Nucleus accumbens (tissue), 56 donors: ENCODE data around the gene ZP2.
"Not testable (repeated sequence)": the region's sequence is repeated elsewhere in the genome, so short reads cannot be mapped to it uniquely, and the experiment has no call there.

Source experiments
- DNase-seq, 56 donors: peaks; one replicate each; lab custom pipeline; 2025; lab: John Stamatoyannopoulos, UW

Gene ZP2

DNA sequence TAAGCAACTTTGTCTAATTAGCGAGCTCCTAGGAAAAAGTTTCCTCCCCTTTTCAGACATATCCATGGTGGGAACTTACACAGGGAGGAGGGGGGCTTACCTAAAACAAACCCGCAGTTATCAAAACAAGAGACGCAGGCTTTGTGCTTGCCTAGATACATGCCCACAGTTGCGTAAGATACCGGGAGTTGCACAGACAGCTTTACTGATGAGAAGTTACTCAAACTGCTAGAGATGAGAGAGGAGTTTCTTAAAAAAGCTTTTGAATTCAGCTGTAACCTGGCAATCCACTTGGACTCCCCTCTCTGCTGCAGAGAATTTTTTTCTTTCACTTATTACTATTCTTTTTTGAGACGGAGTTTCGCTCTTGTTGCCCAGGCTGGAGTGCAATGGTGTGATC lies 6.8 kb upstream of the ZP2 start:
- peak in 15 of 56 donors; percentile 0 to 48 (median 7) for DNase-seq

GRCh38 chr16:21217121-21217520 lies 5.7 kb upstream of the ZP2 start:
- DNase-seq = no peak

DNA sequence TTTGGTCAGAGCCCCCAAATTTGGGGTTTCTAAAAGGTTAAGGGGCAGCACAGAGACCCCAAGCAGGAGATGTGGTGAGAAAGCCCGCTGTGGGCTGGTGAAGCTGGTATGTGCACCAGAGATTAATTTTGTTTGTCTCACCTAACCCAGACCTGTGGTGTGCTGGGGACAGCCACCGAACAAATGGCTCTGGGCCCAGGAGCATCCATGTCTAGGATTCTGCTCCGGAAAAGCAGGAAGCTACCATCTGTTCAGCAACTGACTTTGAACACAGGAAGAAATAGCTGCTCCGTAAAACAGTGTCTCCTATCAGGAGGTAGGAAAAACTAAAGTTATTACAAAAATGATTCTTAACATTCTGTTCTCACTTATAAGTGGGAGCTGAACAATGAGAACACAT lies 2.7 kb upstream of the ZP2 start:
- no peak for DNase-seq

GRCh38 chr16:21208446-21209230 lies 2.7 kb downstream of the ZP2 start:
- no peak for DNase-seq

GRCh38 chr16:21206550-21206949 lies 4.8 kb downstream of the ZP2 start:
- no peak for DNase-seq

DNA sequence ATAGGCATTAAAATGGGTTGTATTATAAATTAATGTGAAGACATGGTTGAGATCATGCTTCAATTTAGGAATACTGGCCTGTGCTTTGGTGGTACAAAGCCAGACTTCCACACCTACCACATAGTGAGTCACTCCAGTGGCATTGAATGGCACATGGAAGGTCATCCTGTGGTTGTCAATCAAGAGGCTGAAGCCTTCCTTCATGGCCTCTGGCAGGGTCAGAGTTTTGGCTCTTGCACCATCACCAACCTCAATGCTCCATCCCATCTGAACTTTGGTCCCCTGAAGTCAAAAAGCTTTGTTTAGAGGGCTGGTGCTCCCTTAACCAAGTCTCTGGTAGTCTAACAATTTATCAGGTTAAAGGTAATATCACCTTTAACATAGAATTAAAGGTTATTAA lies 6.1 kb downstream of the ZP2 start:
- no peak for DNase-seq

- DNase-seq = no peak
These were observed 8.1 kb downstream of the ZP2 start for GRCh38 chr16:21203155-21203797.

GRCh38 chr16:21199607-21200218 lies 11.7 kb downstream of the ZP2 start:
- no peak for DNase-seq

- peak in 13 of 56 donors; percentile 2 to 45 (median 7) for DNase-seq
These were observed 13.8 kb downstream of the ZP2 start for GRCh38 chr16:21197621-21198020.

DNA sequence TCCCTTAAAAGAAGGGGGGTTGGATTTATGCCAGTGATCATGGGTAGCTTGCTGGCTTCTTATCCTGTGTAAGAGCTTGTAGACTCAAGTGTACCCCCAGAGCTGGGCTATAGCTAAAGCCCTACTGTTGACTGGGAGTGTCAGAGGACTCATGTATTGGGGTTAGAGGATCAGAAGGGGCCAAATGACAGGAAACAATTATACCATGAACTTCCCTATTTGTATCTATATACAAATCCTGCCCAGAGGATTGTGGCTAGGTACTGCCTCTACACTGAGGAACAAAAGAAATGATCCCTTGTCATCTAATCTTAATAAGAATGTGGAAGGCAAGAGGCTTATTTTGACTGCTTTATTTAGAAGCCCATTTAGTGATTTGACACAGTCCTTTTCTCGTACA lies 14.3 kb downstream of the ZP2 start:
- DNase-seq = no peak

- not testable (repeated sequence) for DNase-seq
These were observed 16.0 kb downstream of the ZP2 start for GRCh38 chr16:21195330-21195729.

GRCh38 chr16:21194771-21195301 lies 16.5 kb downstream of the ZP2 start:
- DNase-seq = peak in 40 of 56 donors; percentile 0 to 86 (median 46)

GRCh38 chr16:21192991-21193390 lies 18.4 kb downstream of the ZP2 start:
- DNase-seq = no peak

DNA sequence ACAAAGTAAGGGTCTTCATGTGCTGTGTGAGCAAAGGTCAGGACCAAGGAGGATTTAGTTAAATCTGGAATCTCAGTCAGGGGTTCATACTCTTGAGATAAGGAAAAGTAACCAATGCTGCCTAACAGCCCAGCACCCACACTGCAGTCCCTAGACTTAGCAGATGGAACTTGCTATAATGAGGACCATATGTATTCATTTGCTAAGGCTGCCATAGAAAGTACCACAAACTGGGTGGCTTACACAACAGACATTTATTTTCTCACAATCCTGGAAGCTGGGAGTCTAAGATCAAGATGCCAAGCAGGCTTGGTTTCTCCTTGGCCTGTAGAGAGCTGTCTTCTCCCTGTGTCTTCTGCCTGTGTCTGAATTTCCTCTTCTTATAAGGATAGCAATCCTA lies 20.8 kb downstream of the ZP2 start:
- DNase-seq = no peak

GRCh38 chr16:21190013-21190412 lies 21.4 kb downstream of the ZP2 start:
- no peak for DNase-seq

DNA sequence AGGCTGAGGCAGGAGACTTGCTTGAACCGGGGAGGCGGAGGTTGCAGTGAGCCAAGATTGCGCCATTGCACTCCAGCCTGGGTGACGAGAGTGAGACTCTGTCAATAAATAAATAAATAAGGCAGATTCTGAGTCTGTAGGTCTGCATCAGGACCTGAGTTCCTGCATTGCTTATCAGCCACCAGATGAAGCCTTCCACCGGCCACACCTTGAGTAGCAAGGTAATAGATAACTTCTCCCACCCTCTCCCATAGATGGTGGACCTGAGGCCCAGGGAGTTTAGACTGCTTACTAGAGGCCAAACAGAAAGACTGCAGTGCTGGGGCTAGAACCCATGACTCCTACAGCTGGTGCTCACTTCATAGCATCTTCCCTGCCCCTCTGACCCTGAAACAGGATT lies 22.1 kb downstream of the ZP2 start:
- no peak for DNase-seq

- DNase-seq = no peak
These were observed 25.1 kb downstream of the ZP2 start for GRCh38 chr16:21186326-21186691.

DNA sequence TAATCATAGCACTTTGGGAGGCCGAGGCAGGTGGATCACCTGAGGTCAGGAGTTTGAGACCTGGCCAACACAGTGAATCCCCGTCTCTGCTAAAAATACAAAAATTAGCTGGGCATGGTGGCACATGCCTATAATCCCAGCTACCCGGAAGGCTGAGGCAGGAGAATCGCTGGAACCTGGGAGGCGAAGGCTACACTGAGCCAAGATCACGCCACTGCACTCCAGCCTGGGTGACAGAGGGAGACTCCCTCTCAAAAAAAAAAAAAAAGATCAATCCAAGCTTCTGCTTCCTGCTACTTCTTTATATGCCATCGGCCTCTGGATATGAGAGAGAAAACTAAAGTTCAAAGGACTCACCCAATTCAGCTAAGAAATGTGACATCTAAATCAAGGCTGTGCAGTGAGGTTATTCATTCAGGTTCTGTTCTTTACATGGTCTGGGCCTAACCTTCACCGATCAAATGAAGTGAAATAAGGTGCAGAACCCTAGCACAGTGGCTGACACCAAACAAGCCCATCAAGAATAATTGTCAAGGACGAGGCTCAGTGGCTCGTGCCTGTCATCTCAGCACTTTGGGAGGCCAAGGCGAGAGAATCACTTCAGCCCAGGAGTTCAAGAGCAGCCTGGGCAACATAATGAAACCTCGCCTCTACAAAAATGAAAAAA lies 25.6 kb downstream of the ZP2 start:
- DNase-seq = peak in 1 of 56 donors; percentile 3

GRCh38 chr16:21184834-21185233 lies 26.5 kb downstream of the ZP2 start:
- no peak for DNase-seq

DNA sequence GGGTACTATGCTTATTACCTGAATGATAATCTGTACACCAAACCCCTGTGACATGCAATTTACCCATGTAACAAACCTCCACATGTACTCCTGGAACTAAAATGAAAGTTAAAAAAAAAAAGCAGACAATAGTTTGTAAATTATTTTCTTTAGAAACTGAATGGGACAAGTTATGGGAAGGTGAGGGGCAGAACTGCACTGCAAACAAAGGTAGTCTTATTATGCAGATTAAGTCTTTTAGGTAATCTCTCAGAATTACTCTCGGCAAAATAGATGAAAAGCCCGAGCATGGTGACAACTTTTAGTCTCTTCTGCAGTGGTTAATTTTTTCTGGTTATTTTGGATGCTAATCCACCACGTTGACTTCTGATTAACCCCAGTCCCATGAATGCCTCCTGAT lies 27.4 kb downstream of the ZP2 start:
- DNase-seq = no peak

GRCh38 chr16:21179983-21180365 lies 31.4 kb downstream of the ZP2 start:
- no peak for DNase-seq
